AG04449 (cell line): Measurements from ENCODE around the gene GJA10.

Experiments used
- CTCF ChIA-PET: fragments of 350-600 bp; formaldehyde crosslinking; extraction: SDS; loops from one replicate; lab custom pipeline; 2021; ENCODE audit warnings: antibody characterized with exemption; lab: Yijun Ruan, JAX
- POLR2A ChIA-PET: fragments of 400-600, 350-600 bp; formaldehyde crosslinking; extraction: SDS; loops from one replicate; lab custom pipeline; 2020; ENCODE audit warnings: antibody characterized with exemption, inconsistent platforms; lab: Yijun Ruan, JAX
- DNase-seq: peaks from one replicate; pipeline ENCODE4 v3.0.0-alpha.2; 2010; ENCODE audit warnings: low read depth, low spot score
- H3K4me3 ChIP-seq: 2 replicates; pipeline ENCODE4 v1.5.1; 2011; ENCODE audit warnings: low read depth, mild to moderate bottlenecking, control low read depth, low read length
- TF ChIP-seq, protein P1 (sequence below): IDR thresholded peaks from one replicate; pipeline ENCODE4 v1.5.1; 2011; ENCODE audit warnings: mild to moderate bottlenecking, moderate library complexity, low read length, control low read depth, inconsistent platforms; ENCODE audit not compliant: insufficient read depth; ENCODE audit errors: missing control alignments

GJA10 gene

DNA sequence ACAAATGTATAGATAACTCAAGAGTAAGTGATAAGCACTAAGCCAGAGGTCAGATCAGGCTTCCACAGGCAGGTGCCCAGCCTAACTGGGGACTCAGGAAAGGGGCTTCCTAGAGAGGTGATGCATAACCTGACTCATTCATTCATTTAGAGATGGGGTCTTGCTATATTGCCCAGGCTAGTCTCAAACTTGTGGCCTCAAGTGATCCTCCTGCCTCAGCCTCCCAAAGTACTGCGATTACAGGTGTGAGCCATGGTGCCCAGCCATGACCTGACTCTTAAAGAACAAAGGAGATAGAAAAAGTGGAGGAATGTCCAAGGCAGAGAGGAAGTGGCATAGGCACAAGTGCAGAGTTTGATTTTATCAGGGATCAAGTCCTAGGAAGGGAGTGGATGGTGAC lies 41.9 kb downstream of the GJA10 start:
- TF ChIP-seq, protein P1, sequence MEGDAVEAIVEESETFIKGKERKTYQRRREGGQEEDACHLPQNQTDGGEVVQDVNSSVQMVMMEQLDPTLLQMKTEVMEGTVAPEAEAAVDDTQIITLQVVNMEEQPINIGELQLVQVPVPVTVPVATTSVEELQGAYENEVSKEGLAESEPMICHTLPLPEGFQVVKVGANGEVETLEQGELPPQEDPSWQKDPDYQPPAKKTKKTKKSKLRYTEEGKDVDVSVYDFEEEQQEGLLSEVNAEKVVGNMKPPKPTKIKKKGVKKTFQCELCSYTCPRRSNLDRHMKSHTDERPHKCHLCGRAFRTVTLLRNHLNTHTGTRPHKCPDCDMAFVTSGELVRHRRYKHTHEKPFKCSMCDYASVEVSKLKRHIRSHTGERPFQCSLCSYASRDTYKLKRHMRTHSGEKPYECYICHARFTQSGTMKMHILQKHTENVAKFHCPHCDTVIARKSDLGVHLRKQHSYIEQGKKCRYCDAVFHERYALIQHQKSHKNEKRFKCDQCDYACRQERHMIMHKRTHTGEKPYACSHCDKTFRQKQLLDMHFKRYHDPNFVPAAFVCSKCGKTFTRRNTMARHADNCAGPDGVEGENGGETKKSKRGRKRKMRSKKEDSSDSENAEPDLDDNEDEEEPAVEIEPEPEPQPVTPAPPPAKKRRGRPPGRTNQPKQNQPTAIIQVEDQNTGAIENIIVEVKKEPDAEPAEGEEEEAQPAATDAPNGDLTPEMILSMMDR = no peak
- ChIA-PET POLR2A (no interaction called here), CTCF (interaction anchor here (6.4 kb wide), 1 partner anchor 543 kb away, joined by 291 read pairs; no protein-coding TSS in a partner anchor)
- no peak for DNase-seq
- H3K4me3 ChIP-seq = no peak overlapping the region

DNA sequence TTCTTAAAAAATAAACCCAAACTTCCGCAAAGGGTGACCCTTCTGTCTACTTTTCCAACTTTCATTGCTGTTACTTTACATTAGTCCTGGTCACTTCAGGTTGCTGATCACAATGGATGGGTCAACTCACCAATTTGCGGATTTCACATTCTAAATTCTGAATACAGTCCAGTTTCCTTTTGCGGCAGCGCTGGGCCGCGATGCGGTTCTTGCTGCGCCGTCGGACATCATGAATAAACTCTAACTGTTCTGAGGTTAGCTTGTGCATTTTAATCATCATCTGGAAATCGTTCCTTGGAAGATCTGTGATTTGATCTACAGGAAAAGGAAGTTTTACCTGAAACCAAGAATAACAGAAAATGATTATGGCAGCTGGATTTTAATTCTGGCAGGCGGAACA lies 43.7 kb downstream of the GJA10 start:
- no peak for DNase-seq
- CTCF ChIA-PET = interaction anchor here (0.9 to 6.4 kb wide), 4 partner anchors 8 to 541 kb away, joined by 3 to 291 read pairs (median 3); no protein-coding TSS in a partner anchor
- no peak overlapping the region for H3K4me3 ChIP-seq
- POLR2A ChIA-PET = no interaction called here
- TF ChIP-seq, protein P1 = no peak

DNA sequence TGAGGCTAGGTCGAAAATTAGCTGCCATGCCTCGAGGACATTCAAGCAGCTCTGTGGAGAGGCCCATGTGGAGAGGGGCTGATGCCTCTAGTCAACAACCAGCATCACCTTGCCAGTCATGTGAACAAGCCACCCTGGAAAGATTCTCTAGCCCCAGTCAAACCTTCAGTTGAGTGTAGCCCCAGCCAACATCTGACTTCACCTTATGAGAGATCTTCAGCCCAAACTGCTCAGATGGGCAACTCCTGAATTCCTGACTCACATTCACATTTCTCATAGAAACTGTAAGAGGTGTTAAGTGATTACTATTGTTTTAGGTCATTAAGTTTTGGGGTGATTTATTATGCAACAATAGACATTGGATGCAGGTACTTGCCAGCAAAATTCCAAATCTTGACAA lies 44.9 kb downstream of the GJA10 start:
- no peak overlapping the region for H3K4me3 ChIP-seq
- ChIA-PET POLR2A (no interaction called here), CTCF (interaction anchor here (1.4 to 6.4 kb wide), 6 partner anchors 8 to 540 kb away, joined by 3 to 291 read pairs (median 20); no protein-coding TSS in a partner anchor)
- no peak for DNase-seq
- TF ChIP-seq, protein P1 = no peak

DNA sequence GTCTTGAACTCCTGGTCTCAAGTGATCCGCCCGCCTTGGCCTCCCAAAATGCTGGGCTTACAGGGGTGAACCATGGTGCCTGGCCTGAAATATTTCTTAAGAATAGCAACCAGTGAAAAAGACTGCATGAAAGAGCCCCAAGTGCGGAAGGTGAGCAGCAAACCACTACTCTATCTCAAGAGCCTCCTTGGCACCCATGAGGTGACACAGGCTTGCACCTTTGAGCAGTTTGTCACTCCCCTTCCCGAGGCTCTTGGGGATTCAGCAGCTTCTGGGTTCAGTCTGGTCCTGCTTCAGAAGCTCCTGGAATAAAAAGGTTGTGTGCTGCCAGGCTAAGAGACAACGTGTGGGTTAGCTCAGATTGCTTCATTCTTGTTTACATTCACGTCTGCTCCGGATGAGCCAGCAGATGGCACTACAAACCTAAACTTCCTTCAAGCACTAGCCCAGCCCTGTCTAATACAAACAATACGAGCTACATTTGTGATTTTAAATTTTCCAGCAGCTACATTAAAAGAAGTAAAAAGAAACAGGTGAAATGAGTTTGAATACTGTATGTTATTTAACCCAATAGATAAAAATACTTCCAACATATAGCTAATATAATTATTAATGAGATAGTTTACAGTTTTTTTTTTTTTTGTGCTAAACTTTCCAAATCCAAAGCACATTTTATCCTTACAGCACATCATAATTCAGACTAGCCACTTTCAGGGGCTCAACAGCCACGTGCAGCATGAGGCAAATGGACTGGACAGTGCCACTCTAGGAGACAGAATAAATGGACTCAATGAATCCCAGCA lies 46.2 kb downstream of the GJA10 start:
- POLR2A ChIA-PET = no interaction called here
- H3K4me3 ChIP-seq = no peak overlapping the region
- CTCF ChIA-PET = interaction anchor here (0.5 to 6.4 kb wide), 80 partner anchors 9 to 677 kb away, joined by 3 to 291 read pairs (median 4); no protein-coding TSS in a partner anchor
- TF ChIP-seq, protein P1 = peak; percentile 78
- DNase-seq = peak; percentile 54

DNA sequence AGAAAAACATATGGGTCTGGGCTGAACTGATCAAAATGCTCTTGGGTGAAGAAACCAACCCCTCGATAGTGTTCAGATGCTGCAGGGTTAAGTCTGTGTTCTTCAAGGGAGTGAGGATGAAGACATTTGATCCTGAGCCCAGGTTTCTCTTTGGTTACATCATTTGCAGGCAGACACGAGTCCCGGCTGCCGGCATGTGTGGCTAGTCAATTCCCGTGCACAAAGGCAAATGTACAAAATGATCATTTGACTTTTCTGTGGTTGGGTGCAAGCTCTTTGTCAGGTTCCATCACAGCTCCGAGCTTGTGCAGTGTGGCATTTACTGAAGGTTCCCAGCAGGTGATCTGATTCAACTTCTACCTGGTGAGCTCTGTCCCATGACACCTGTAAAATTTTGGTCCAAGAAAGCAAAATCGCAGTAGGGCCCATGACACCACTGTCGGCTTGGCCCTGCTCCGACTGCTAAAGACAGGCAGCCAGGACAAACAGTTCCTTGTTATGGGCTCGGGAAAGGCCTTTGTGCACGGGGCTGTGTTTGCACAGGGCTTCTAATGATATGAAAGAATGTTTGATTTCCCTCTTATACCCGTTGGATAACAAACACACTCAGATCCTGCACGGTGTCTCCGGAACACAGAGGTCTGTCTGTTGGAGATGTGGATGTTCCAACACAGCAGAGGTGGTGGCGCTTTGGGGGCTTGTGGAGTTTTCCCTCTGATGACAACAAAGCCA lies 46.9 kb downstream of the GJA10 start:
- CTCF ChIA-PET = interaction anchor here (0.5 to 6.4 kb wide), 72 partner anchors 9 to 638 kb away, joined by 3 to 291 read pairs (median 4); no protein-coding TSS in a partner anchor
- H3K4me3 ChIP-seq = no peak overlapping the region
- TF ChIP-seq, protein P1 = no peak
- DNase-seq = no peak
- POLR2A ChIA-PET = no interaction called here
